Stimulated activated CD8-positive, alpha-beta memory T cell treated with anti-CD3 and anti-CD28 coated beads, Interleukin-7, amount 100 ng/mL, for 1 hour (primary cell): ENCODE results near the gene NOP56.

Experiments used
- DNase-seq, 2 donors: peaks; one replicate each; pipeline ENCODE4 v3.0.0-alpha.2; 2020; ENCODE audit warnings: low read depth in 2 of 2

Gene NOP56, protein sequence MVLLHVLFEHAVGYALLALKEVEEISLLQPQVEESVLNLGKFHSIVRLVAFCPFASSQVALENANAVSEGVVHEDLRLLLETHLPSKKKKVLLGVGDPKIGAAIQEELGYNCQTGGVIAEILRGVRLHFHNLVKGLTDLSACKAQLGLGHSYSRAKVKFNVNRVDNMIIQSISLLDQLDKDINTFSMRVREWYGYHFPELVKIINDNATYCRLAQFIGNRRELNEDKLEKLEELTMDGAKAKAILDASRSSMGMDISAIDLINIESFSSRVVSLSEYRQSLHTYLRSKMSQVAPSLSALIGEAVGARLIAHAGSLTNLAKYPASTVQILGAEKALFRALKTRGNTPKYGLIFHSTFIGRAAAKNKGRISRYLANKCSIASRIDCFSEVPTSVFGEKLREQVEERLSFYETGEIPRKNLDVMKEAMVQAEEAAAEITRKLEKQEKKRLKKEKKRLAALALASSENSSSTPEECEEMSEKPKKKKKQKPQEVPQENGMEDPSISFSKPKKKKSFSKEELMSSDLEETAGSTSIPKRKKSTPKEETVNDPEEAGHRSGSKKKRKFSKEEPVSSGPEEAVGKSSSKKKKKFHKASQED

DNA sequence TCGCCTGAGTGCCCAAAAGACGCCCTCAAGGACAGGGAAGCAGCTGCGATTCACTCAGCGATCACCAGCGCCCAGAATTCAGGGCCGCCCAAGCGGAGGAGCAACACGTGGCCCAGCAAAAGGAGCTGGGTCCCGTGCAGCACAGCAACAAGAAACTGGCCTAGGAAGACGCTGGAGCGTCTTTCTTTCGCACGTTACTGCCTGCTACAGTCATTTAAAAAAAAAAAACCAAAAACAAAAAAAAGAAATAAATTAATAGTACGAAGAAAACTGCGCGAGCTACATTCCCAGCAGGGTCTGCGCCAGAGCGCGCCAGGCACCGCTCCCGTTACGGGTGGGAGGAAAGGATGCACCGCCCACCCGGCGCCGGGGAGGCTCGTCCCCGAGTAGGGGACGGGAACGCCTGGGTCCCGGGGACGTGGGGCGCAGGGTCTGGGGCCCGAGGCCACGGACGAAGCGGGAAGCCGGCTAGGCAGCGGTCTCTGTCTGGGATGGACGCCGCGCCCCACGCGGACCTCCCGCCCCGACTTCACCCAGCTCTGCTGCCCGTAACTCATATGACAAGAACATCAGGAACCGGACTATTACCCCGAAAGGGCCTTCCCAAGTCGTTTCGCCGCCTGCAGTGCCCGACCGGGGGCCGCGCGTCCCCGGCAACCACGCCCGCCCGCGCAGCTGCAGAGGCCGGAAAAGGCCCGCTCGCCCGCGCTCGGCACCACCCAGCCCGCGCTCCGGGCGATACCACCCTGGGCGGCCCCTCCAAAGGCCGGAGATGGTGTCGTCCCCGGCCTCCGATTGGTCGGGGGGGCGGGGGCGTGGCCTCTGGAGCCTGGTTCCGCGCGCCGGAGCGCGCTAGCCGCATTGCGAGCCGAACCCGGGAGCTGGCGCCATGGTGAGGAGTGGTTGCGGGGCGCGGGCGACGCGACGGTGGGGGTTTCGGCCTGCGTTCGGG lies at the start of gene NOP56:
TSS of gene NOP56 (plus strand) at position 861 of the 952 bp plus-strand sequence. CDS start at position 890, 29 bp downstream.
- peak; percentile 88 to 89 for DNase-seq

DNA sequence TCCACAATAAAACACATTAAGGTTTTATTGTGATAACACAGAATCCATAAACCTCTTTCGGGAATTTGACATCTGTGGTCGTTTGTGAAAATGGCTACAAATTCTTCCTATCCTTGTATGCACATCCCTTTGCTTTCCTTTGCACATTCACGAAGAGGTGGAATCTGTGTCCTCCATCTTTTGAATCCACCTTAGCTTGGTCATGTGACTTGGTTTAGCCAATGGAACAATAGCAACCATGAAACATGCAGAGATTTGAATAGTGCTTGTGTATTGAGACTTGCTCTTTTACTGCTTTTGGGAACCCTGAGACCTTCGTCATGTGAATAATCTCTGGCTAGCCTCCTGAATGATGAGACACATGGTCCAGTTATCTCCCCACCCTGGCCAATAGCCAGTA lies 49.7 kb upstream of the NOP56 start:
- no peak for DNase-seq

DNA sequence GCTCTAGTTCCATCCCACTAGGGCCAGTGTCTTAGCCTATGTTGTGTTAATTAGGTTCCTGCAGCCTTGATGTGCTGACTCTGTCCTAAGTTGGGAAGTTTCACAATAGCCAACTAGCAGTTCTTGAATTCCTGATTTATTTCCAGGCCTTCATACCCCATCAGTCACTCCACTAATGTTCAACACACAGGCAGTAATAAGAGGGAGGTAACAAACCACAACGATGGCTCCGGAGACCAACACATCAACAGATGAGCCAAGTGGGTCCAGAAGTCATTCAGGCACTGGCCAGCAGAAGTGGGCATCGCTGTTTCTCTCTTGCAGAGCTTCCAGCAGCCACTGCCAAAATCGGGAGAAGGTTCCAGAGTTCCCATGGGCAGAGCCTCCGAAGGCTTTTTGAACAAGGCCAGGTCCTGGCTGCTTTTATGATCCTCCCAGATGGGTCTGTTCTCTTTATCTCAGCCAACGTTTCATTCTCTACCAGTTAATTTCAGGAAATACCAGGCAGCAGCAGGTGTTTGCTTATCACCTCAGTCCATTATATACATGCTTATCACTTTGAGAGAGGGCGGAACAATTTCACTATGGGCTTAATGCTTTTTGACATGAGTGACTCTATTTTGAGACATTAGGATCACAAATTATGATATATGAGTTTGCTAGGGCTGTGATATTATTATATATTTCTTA lies 48.5 kb upstream of the NOP56 start:
- DNase-seq: no peak

DNA sequence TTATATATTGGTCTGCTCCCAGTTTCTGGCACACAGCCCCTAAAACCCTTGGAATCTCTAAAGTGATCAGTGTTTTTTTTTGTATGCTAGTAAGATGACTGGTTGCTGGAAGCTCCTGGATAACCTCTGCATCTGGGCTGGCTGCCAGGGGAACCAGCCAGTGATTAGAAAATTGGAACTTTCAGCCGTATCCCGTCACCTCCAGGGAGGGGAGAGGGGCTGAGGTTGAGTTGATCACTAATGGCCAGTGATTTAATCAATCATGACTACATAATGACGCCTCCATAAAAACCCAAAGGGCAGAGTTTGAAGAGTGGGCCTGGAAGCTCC lies 48.0 kb upstream of the NOP56 start:
- DNase-seq: no peak

DNA sequence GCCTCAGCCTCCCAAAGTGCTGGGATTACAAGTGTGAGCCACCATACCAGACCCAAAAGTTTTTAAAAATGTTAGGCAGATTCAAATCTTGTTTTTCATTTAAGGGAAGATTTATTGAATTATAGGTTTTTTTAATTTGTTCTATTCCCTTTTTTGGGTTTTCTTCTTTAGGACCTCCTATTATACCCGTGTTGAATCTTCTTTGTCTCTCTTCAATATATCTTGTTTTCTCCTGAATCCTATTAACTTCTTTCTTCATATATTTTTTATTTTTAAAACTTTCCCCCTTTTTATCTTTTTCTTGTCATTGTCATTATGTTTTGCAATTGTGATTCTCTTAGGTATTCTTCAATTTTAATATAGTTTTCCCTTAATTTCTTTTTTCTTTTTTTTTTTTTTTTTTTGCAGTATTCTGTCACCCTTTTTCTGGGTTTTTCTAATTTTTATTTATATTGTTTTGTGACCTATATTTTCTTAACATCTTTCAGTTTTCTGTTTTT lies 45.9 kb upstream of the NOP56 start:
- DNase-seq: no peak

DNA sequence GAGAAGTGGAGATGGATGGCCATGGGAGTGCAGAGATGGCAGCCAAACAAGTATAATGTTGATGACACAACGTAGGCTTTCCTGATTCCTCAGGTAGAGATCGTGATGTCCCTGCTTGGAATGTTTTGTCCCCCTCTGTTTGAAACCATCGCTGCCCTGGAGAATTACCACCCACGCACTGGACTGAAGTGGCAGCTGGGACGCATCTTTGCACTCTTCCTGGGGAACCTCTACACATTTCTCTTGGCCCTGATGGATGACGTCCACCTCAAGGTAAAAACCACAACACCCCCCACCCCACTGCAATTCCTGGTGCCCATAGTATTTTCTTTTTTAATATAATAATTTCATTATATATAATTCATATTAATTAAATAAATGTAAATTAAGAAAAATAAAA lies 42.1 kb upstream of the NOP56 start:
- DNase-seq: no peak

DNA sequence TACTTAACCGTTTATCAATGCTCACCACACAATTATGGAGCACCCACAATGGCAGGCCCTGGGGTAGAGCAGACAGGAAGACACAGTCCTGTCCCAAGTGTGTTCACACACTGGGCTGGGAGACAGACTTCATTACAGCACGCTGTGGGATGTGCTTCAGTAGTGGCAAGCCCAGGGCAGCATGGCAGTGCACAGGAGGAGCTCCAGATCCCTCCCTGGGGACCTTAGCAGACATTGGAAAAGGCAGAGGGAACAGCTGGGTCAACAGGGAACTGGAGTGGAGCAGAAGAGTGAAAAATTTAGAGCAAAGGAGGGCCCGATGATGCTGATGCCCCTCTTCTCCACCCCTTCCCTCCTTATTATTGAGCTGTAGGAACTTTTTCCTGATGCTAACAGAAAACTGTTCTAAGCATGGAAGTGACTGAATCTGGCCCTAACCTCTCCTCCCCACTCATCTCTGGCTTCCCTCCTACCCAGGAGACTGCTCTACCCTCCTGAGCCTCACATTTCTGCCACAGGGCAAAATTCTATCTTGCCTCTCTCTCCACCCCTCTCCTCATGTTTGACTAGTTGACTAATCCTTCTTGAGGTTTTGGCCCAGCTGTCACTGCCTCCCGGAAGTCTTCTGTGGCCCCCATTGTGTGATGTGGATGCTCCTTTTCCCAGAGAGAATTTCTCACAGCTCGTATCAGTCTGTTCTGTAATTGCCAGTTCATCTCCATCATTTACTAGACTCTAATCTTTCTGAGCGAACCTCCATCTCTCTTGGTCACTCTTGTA lies 41.3 kb upstream of the NOP56 start:
- no peak for DNase-seq

DNA sequence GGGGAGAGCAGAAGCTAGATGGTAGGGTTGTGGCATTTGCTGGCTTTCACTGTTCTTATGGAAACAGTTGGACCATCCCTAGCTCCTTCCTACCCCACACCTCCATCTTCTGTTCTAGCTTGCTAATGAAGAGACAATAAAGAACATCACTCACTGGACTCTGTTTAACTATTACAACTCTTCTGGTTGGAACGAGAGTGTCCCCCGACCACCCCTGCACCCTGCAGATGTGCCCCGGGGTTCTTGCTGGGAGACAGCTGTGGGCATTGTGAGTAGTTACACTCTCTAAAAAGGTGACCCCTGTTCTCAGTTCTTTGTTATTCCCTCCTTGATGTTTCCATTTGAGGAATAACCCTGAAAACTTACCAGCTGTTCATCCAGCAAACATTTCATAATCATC lies 40.4 kb upstream of the NOP56 start:
- no peak for DNase-seq

DNA sequence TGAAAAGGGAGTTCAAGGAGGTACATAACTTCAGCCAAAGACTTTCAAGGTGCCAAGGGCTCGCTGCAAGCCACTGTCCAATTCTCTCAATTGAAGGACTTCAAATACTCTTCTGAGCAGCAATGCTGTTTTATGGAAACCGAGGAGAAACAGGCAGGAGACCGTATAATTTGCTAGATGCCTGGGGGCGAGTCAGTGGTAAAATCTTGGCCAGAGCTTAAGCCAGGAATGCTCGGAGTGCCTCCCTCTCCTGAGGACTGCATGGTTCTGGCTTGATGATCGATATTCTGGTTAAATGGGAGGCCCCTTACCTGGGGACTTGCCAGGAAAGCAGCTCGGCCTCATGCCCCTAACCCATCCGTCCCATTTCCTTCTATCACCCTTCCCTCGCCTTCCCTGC lies 35.8 kb upstream of the NOP56 start:
- DNase-seq: no peak

DNA sequence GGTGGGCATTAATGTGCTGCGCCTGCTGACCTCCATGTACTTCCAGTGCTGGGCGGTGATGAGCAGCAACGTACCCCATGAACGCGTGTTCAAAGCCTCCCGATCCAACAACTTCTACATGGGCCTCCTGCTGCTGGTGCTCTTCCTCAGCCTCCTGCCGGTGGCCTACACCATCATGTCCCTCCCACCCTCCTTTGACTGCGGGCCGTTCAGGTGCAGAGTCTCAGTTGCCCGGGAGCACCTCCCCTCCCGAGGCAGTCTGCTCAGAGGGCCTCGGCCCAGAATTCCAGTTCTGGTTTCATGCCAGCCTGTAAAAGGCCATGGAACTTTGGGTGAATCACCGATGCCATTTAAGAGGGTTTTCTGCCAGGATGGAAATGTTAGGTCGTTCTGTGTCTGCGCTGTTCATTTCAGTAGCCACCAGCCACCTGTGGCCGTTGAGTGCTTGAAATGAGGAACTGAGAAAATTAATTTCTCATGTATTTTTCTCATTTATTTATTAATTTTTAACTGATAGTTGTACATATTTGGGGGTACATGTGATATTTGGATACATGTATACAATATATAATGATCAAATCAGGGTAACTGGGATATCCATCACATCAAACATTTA lies 35.2 kb upstream of the NOP56 start:
- DNase-seq: no peak

DNA sequence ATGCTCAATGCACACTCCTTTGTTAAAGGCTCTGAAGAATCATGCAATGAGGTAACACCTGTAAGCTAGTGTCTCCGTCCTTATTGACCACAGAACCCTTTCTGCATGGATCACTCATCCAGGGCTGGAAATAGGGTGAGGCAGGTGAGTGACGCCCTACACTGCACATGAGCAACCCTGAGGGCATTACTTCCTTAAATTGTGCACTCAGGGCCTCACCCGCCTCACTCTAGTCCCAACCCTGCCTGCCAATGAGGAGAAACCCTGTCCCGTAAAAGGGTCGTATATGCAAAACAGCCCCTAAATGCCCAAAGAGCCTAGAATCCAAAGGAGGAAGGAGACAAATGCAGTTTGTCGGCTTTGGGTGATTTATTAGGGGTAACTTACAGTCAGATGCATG lies 33.6 kb upstream of the NOP56 start:
- DNase-seq: no peak

DNA sequence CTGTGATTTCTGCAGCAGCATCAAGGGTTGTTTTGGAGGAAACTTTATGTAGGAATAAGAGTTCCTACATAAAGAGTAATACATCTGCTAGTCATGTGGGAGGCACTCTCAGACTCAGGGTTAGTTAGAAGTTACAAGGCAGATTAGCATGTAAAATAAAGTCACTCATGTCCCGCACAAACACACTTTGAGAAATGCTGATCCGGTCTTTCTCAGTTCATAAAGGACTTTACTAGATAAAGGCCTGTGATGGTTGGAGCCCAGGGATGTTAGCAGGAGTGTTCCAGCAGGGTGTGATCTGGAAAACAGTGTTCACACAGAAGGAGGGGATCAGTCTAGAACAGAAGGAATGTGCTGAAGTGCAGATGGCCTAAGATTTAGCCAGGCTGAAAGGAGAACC lies 33.1 kb upstream of the NOP56 start:
- no peak for DNase-seq

DNA sequence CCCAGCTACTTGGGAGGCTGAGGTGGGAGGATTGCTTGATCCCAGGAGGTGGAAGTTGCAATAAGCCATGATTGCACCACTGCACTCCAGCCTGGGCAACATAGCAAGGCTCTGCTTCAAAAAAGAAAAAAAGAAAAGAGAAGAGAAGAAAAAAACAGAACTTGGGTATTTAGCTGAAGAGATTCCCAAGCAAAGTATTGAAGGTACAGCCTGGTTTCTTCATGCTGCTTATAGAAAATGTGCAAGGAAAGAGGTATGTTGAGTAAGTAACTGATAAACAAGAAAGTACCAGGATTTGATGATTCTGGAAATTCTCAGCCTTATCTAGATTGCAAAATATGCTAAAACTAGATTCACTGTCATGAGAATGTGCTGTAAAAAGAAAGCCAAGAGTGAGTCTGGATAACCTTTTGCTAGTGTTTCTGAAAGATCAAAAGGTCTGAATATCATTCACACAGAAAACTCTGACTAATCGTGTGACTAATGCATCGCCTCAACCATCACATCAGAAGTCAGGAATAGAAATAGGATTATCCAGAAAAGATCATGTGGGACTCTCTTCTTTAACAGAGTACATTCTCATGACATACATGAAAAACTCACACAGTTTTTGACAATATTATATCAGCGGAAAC lies 32.4 kb upstream of the NOP56 start:
- no peak for DNase-seq

DNA sequence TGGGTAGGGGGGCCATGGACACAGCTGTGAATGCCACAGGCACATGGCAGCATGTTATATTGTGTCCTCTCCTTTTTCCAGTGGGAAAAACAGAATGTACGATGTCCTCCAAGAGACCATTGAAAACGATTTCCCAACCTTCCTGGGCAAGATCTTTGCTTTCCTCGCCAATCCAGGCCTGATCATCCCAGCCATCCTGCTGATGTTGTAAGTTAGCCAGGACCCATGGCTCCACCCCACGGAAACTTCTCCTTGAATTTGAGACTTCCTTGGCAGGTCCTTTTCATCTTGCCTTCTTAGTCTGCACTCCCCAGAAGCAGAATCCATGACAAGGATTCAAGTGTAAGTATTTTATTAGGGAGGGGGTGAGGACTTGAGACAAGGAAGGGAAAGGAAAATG lies 28.2 kb upstream of the NOP56 start:
- DNase-seq: no peak

DNA sequence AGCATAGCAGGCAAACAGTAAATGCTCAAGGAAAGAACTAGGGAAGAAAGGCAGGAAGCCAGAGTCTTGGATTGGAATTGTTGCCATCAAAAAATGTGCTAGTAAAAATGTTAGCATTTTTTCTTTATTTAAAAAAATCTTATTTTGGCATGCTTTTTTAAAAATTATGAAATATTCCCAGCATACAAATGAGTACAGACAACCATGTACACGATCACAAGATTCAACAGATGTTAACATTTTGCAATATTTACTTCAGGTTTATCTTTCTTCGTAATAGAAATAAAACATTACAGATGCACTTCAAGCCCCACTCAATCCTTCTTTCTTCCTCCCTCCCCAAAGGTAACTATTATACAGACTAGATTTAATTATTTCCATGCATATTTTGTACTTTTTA lies 27.4 kb upstream of the NOP56 start:
- DNase-seq: no peak

DNA sequence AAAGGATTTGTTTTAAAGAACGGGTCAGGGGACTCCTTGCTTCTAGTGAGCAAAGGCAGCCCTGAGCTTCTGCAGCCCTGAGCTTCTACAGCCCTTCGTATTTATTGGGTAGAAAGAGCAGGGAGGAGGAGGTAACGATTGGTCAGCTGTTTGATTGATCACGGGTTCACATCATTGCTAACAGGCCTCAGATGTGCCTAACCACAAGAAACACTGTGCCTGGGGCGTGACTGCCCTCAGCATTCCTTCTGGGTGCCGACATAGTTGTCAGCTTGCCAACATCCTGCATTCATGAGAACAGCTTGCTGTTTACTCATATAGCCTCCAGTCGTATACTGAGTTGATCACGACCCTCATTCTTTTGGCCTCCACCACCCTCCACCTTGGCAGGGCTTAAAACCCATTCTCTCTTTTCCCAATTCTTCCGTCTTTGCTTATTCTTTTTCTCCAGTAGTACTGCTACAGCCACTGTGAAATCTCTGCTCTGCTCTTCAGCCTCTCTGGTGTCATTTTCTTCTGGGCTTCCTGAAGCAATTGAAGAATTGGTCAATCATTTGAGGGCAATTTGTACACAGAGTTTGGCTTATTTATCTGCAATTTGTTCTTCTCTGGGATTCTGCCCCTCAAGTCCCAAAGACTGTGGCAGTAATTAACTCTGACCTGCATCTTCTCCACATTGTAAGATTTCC lies 25.4 kb upstream of the NOP56 start:
- DNase-seq: no peak

DNA sequence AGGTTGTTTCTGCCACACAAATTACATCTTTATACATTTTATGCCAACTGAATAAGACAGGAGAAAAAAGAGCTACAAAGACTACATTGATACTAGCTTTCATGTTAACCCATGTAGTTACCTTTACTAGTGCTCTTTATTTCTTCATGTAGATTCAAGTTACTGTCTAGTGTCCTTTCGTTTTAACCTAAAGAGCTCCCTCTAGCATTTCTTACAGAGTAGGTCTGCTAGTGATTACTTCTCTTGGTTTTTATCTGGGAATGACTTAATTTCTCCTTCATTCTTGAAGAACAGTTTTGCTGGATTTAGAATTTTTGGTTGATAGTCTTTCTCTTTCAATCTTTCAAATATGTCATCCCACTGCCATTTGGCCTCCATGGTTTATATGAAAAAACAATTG lies 21.2 kb upstream of the NOP56 start:
- DNase-seq: no peak

DNA sequence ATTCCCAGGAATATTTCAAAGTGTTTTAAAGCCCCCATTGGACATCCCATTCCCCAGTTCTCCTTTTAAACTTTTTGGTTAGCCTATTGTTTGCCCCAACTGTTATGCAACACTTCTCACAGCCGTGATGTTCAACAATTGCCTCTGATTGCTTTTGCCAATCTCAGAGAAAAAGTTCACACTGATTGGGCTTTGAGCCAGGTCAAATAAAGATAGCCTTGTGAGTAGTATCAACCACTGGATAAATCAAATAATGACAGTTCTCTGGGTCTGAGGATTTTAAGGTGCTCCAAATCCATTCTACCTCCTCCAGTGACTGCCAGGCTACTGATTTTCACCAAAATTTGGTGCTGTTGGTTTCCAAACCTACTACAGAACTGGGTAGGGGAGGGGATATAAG lies 19.1 kb upstream of the NOP56 start:
- DNase-seq: no peak

DNA sequence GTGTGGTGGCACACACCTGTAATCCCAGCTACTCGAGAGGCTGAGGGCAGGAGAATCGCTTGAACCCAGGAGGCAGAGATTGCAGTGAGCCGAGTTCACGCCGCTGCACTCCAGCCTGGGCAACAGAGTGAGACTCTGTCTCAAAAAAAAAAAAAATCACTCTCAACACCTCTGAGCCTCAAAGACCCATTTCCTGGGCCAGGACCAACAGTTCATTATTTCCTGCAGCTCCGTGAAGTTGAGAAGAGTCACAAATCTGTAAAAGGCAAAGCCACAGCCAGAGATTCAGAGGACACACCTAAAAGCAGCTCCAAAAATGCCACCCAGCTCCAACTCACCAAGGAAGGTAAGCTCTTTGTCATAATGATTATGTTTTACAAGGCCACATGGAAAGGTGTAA lies 15.2 kb upstream of the NOP56 start:
- no peak for DNase-seq

DNA sequence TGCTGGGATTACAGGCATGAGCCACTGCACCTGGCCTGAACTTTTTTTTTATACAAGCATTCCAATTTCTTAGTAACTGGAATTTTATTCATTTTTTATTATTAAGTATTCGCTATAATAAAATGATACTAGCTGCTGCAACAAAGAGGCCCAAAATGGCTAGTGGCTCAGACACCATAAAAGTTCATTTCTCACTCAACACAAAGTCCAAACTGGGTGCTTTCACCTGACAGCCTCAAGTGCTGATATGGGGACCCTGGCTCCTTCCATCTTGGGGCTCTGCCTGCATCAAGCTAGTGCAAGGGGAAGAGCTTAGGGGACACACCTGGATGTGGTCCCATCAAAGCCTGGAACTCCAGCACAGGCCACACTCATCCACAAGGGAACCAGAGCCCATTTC lies 12.2 kb upstream of the NOP56 start:
- no peak for DNase-seq
